ENCODE data around the gene CDHR3. TPM values are rescaled to one million over a fixed set of nuclear protein-coding genes. Genes with fewer than 3 reads are reported as not detected.
A peak's percentile ranks its signal among the peaks of the same experiment; 100 is the strongest.

Gene CDHR3
- total RNA-seq, 1 experiment from 2014 or later: 8.7 TPM

DNA sequence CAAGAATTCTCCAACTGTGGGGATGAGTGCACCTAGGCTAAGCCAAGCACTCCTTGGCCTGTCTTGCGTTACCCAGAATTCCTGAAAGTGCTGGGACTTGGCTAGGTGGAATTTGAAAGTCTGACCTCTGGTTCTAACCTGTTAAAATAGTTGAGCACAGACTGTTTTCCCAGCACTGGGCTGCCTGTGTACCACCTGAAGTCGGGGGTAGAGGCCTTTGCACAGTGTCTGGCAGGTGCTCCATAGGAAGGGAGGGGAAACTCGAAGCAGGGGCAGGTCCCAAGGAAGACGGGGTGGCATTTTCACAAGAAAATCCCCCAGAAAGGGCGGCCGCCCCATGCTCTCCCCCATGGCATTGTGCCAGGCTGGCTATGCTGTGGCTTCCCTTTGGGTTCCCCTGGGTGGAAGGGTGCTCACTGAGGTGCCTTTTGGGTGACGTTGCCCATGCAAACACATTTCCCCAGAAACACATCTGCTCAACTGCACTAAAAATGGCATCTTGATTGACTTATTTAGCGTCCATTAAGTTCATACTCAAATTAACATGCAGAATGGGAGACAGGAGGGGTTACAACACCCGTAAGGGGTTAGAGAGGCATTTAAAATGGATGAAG, 86.2 kb downstream of the CDHR3 start:
- TF ChIP-seq, protein P1, sequence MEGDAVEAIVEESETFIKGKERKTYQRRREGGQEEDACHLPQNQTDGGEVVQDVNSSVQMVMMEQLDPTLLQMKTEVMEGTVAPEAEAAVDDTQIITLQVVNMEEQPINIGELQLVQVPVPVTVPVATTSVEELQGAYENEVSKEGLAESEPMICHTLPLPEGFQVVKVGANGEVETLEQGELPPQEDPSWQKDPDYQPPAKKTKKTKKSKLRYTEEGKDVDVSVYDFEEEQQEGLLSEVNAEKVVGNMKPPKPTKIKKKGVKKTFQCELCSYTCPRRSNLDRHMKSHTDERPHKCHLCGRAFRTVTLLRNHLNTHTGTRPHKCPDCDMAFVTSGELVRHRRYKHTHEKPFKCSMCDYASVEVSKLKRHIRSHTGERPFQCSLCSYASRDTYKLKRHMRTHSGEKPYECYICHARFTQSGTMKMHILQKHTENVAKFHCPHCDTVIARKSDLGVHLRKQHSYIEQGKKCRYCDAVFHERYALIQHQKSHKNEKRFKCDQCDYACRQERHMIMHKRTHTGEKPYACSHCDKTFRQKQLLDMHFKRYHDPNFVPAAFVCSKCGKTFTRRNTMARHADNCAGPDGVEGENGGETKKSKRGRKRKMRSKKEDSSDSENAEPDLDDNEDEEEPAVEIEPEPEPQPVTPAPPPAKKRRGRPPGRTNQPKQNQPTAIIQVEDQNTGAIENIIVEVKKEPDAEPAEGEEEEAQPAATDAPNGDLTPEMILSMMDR (conservative IDR thresholded peaks at IDR 0.05): no peak
- no peak for TF ChIP-seq EZH2 (IDR thresholded peaks at IDR 0.05; ENCODE audit: low read depth)
- no peaks in the 10 kb centered on the region for H3F3A ChIP-seq (ENCODE audit: insufficient read depth, low read depth)
- no peak overlapping the region for H3K4me2 ChIP-seq
- intact Hi-C loops (cut with micrococcal nuclease; ENCODE audit: unreplicated experiment): no loop called here
- POLR2A ChIA-PET (ENCODE audit: unreplicated experiment): no interaction called here
- H3K79me2 ChIP-seq (ENCODE audit: low read depth): no peaks in the 10 kb centered on the region
- no peaks in the 10 kb centered on the region for H4K20me1 ChIP-seq (ENCODE audit: insufficient read depth)
- DNase-seq: no peak
- no peak overlapping the region for H3K27ac ChIP-seq
- 0 out of 2 replicates have a peak, but pooled peaks cover 7% of the 10 kb centered on the region for H3K27me3 ChIP-seq (ENCODE audit: insufficient read depth, low read depth)
- no peak overlapping the region for H2AFZ ChIP-seq
- no TSS peak for BruUV-seq (replicated peaks)
- H3K4me3 ChIP-seq: no peak overlapping the region
- H3K4me1 ChIP-seq (replicated peaks; ENCODE audit: insufficient read depth): no peaks in the 10 kb centered on the region
- H3K36me3 ChIP-seq (ENCODE audit: low read depth): no peaks in the 10 kb centered on the region
- H3K9me2 ChIP-seq (ENCODE audit: insufficient read depth): no peaks in the 10 kb centered on the region
- CTCF ChIA-PET: interaction anchor here (0.6 to 1.7 kb wide), 2 partner anchors 105 to 285 kb away, joined by 3 to 8 read pairs; no protein-coding TSS in a partner anchor
- no peaks in the 10 kb centered on the region for H3K9me3 ChIP-seq (ENCODE audit: insufficient read depth, low read depth)

DNA sequence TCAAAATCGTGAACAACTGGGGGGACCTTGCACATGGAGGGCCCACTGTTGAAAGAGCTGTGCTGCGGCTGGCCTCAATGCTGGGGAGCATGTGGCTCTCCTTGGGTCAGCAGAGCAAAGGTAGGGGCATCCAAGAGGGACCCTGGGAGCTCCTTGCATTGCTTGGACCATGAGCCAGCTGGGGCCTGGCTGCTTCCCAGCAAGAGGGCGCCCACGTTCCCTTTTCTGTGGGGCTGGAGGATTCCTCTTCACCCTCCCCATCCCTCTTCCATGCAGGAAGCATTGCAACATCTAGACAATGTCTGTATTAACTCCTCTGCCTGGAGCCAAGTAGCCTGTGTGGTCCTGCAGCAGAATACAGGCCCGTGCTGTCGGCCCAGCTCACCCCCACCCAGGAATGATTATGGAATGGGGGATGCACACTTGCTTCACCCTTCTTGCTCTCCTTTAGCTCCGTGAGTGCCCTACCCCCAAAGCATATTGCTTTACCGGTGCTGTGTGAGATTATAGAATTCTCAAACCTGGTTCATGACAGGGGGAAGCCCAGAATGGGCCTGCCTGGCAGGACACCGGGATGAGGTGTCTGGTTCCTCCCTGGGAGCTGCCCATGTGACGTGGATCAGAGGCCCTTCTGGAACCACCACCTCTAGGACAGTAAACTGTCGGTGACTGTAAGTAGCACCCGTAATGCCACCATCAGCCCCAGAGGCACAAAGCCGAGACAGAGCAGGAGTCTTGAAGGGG, 87.1 kb downstream of the CDHR3 start:
- peak in 1 of 2 experiments; percentile 32 for DNase-seq
- H3K9me2 ChIP-seq (ENCODE audit: insufficient read depth): no peaks in the 10 kb centered on the region
- no peak overlapping the region for H3K4me2 ChIP-seq
- no peaks in the 10 kb centered on the region for H3K79me2 ChIP-seq (ENCODE audit: low read depth)
- no peak overlapping the region for H2AFZ ChIP-seq
- intact Hi-C loops (cut with micrococcal nuclease; ENCODE audit: unreplicated experiment): loop anchor here (1.0 kb wide), 1 partner anchor 103 kb away; no protein-coding TSS in a partner anchor
- POLR2A ChIA-PET (ENCODE audit: unreplicated experiment): no interaction called here
- no peak overlapping the region for H3K27ac ChIP-seq
- H3K9me3 ChIP-seq (ENCODE audit: insufficient read depth, low read depth): no peaks in the 10 kb centered on the region
- BruUV-seq (replicated peaks): no TSS peak
- H3K4me3 ChIP-seq: no peak overlapping the region
- H3F3A ChIP-seq (ENCODE audit: insufficient read depth, low read depth): no peaks in the 10 kb centered on the region
- H3K4me1 ChIP-seq (replicated peaks; ENCODE audit: insufficient read depth): no peaks in the 10 kb centered on the region
- CTCF ChIA-PET: interaction anchor here (0.5 to 1.7 kb wide), 6 partner anchors 16 to 1998 kb away, joined by 3 to 8 read pairs (median 4); no protein-coding TSS in a partner anchor
- H3K36me3 ChIP-seq (ENCODE audit: low read depth): no peaks in the 10 kb centered on the region
- no peaks in the 10 kb centered on the region for H4K20me1 ChIP-seq (ENCODE audit: insufficient read depth)
- no peak for TF ChIP-seq EZH2 (IDR thresholded peaks at IDR 0.05; ENCODE audit: low read depth)
- TF ChIP-seq, protein P1 (conservative IDR thresholded peaks at IDR 0.05): 0 out of 2 replicates have a peak, but pooled peaks have one; percentile 18
- 0 out of 2 replicates have a peak, but pooled peaks cover 7% of the 10 kb centered on the region for H3K27me3 ChIP-seq (ENCODE audit: insufficient read depth, low read depth)

DNA sequence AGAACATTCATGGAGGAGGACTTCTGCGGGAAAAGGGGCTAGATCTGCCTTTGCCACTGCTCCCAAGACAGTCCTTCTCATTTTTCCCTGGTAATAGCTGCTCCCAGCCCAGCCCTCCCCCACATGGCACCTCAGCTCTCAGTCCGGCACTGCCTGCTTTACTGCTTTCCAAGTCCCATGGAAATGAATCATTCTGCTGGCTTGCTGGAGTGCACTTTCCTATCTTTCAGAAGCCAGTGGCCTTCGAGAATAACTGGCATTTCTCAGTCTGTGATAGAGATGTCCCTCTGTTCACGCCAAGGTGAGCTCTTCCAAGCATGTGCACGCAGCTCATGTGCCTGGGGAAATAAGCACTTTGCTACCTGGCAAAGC, 87.7 kb downstream of the CDHR3 start:
- no TSS peak for BruUV-seq (replicated peaks)
- TF ChIP-seq EZH2 (IDR thresholded peaks at IDR 0.05; ENCODE audit: low read depth): no peak
- TF ChIP-seq, protein P1 (conservative IDR thresholded peaks at IDR 0.05): no peak
- Histone ChIP-seq H2AFZ (no peak overlapping the region), H3K9me3 (ENCODE audit: insufficient read depth, low read depth) (no peaks in the 10 kb centered on the region), H3K27ac (no peak overlapping the region), H3K36me3 (ENCODE audit: low read depth) (no peaks in the 10 kb centered on the region), H4K20me1 (ENCODE audit: insufficient read depth) (no peaks in the 10 kb centered on the region), H3K4me3 (no peak overlapping the region), H3K4me1 (replicated peaks; ENCODE audit: insufficient read depth) (no peaks in the 10 kb centered on the region), H3K79me2 (ENCODE audit: low read depth) (no peaks in the 10 kb centered on the region), H3K4me2 (no peak overlapping the region), H3K27me3 (ENCODE audit: insufficient read depth, low read depth) (0 out of 2 replicates have a peak, but pooled peaks cover 3% of the 10 kb centered on the region), H3F3A (ENCODE audit: insufficient read depth, low read depth) (no peaks in the 10 kb centered on the region), H3K9me2 (ENCODE audit: insufficient read depth) (no peaks in the 10 kb centered on the region)
- CTCF ChIA-PET: interaction anchor here (0.5 to 1.7 kb wide), 5 partner anchors 15 to 1997 kb away, joined by 3 to 8 read pairs (median 4); no protein-coding TSS in a partner anchor
- POLR2A ChIA-PET (ENCODE audit: unreplicated experiment): interaction anchor here (0.6 kb wide), 1 partner anchor 14 kb away, joined by 3 read pairs; no protein-coding TSS in a partner anchor
- DNase-seq: peak in 1 of 2 experiments; percentile 25
- intact Hi-C loops (cut with micrococcal nuclease; ENCODE audit: unreplicated experiment): loop anchor here (1.0 kb wide), 1 partner anchor 103 kb away; no protein-coding TSS in a partner anchor
